ENCODE results near the gene WDR37. TPM values are rescaled to one million over a fixed set of nuclear protein-coding genes. Genes with fewer than 3 reads are reported as not detected.

The WDR37 gene
- total RNA-seq, 1 experiment from 2014 or later: 4.5 TPM

Other genes starting within 250 kb of the WDR37 start
- 32.7 and 33.9 TPM in 2 replicates for gene LARP4B, start 124.7 kb upstream of the WDR37 start, total RNA-seq (2014; rRNA removed)
- gene GTPBP4, start 68.0 kb upstream of the WDR37 start, total RNA-seq (2014; rRNA removed): 44.6 and 62.0 TPM in 2 replicates
- not detected in 2 replicates for gene IDI2, start 30.5 kb upstream of the WDR37 start, total RNA-seq (2014; rRNA removed)
- gene IDI1, start 7.3 kb upstream of the WDR37 start, total RNA-seq (2014; rRNA removed): 21.9 and 30.2 TPM in 2 replicates